Activated B cell treated with CpG ODN at 0.5 μM for 24 hours (primary cell): ENCODE results near the gene SPATS2. TPM values are rescaled to one million over a fixed set of nuclear protein-coding genes. Genes with fewer than 3 reads are reported as not detected.

Experiments used
- ATAC-seq: fragments of 200-7000 bp; cut with Tn5 transposase; one replicate; pipeline ENCODE4 v1.10.0; 2021; ENCODE audit warnings: low read depth, mild to moderate bottlenecking, moderate library complexity
- CTCF ChIA-PET: fragments of 350-600 bp; sonication (Branson Sonifier 250); formaldehyde crosslinking; loops from one replicate; lab custom pipeline; 2021; ENCODE audit warnings: antibody characterized with exemption; lab: Charles Lee
- POLR2A ChIA-PET: fragments of 350-600 bp; sonication (Branson Sonifier 250); formaldehyde crosslinking; loops from one replicate; lab custom pipeline; 2021; ENCODE audit warnings: antibody characterized with exemption; lab: Charles Lee
- DNase-seq: peaks from one replicate; pipeline ENCODE4 v3.0.0; 2022
- H3K27ac Mint-ChIP-seq: one replicate; pipeline ENCODE4 v1.8.0; 2020; ENCODE audit warnings: mixed read lengths
- H3K27me3 Mint-ChIP-seq: one replicate; pipeline ENCODE4 v1.8.0; 2021; ENCODE audit warnings: mixed read lengths
- H3K36me3 Mint-ChIP-seq: one replicate; pipeline ENCODE4 v1.8.0; 2021; ENCODE audit warnings: low read depth, mixed read lengths
- H3K4me1 Mint-ChIP-seq: one replicate; pipeline ENCODE4 v1.8.0; 2021; ENCODE audit warnings: mixed read lengths
- H3K4me3 Mint-ChIP-seq: one replicate; pipeline ENCODE4 v1.8.0; 2020; ENCODE audit warnings: mild to moderate bottlenecking, mixed read lengths
- H3K9me3 Mint-ChIP-seq: one replicate; pipeline ENCODE4 v1.8.0; 2020; ENCODE audit warnings: mixed read lengths
- intact Hi-C: fragments of 100-400 bp; cut with micrococcal nuclease; formaldehyde crosslinking; loops from one replicate; pipeline ENCODE4 v1.15.1; 2024
- total RNA-seq: library from RNA; stranded (reverse); gene quantifications from 2 replicates; pipeline ENCODE4 v1.2.3, GENCODE V29; 2022
- TF ChIP-seq, protein P1 (sequence below): fragments of 200-600 bp; IDR thresholded peaks from one replicate; pipeline ENCODE4 v1.8.0; 2022; ENCODE audit warnings: antibody characterized with exemption, mild to moderate bottlenecking

Gene SPATS2
- total RNA-seq, 1 donor from 2014 or later: 18.9 TPM

GRCh38 chr12:49342914-49343731, 24.1 kb upstream of the SPATS2 start:
- no peak overlapping the region for H3K27ac Mint-ChIP-seq
- ChIA-PET CTCF (interaction anchor here (0.9 to 3.6 kb wide), 10 partner anchors 11 to 59 kb away, joined by 3 to 54 read pairs (median 8); partner anchors contain the start of genes PRPH, SPATS2 and TROAP), POLR2A (interaction anchor here (0.6 to 1.9 kb wide), 6 partner anchors 15 to 342 kb away, joined by 3 to 11 read pairs (median 6); partner anchors contain the start of genes SPATS2 and TUBA1A)
- H3K4me1 Mint-ChIP-seq: peaks cover 49% of the 10 kb centered on the region
- peak overlapping the region; percentile 67 for H3K4me3 Mint-ChIP-seq
- H3K9me3 Mint-ChIP-seq: no peaks in the 10 kb centered on the region
- ATAC-seq: no peak
- intact Hi-C loops: loop anchor here (1.0 to 10.0 kb wide), 7 partner anchors 9 to 348 kb away; partner anchors contain the start of genes DDN, KMT2D, PRPF40B and RHEBL1
- TF ChIP-seq, protein P1, sequence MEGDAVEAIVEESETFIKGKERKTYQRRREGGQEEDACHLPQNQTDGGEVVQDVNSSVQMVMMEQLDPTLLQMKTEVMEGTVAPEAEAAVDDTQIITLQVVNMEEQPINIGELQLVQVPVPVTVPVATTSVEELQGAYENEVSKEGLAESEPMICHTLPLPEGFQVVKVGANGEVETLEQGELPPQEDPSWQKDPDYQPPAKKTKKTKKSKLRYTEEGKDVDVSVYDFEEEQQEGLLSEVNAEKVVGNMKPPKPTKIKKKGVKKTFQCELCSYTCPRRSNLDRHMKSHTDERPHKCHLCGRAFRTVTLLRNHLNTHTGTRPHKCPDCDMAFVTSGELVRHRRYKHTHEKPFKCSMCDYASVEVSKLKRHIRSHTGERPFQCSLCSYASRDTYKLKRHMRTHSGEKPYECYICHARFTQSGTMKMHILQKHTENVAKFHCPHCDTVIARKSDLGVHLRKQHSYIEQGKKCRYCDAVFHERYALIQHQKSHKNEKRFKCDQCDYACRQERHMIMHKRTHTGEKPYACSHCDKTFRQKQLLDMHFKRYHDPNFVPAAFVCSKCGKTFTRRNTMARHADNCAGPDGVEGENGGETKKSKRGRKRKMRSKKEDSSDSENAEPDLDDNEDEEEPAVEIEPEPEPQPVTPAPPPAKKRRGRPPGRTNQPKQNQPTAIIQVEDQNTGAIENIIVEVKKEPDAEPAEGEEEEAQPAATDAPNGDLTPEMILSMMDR: no peak
- no peaks in the 10 kb centered on the region for H3K36me3 Mint-ChIP-seq
- H3K27me3 Mint-ChIP-seq: peaks cover 37% of the 10 kb centered on the region
- DNase-seq: no peak

- DNase-seq (no peak), ATAC-seq (no peak)
- intact Hi-C loops: loop anchor here (5.0 to 10.0 kb wide), 3 partner anchors 278 to 350 kb away; partner anchors contain the start of genes DDN, KMT2D, PRPF40B and RHEBL1
- no peak overlapping the region for H3K27ac Mint-ChIP-seq
- TF ChIP-seq, protein P1: no peak
- H3K9me3 Mint-ChIP-seq: no peaks in the 10 kb centered on the region
- CTCF ChIA-PET: interaction anchor here (3.6 kb wide), 1 partner anchor 12 kb away, joined by 28 read pairs; no protein-coding TSS in a partner anchor
- POLR2A ChIA-PET: interaction anchor here (0.7 to 1.9 kb wide), 2 partner anchors 23 to 79 kb away, joined by 6 to 8 read pairs; partner anchors contain the start of gene SPATS2
- H3K4me1 Mint-ChIP-seq: peaks cover 51% of the 10 kb centered on the region
- H3K4me3 Mint-ChIP-seq: no peak overlapping the region
- H3K27me3 Mint-ChIP-seq: peaks cover 43% of the 10 kb centered on the region
- no peaks in the 10 kb centered on the region for H3K36me3 Mint-ChIP-seq
Observed at GRCh38 chr12:49344486-49345050, 22.7 kb upstream of the SPATS2 start.

DNA sequence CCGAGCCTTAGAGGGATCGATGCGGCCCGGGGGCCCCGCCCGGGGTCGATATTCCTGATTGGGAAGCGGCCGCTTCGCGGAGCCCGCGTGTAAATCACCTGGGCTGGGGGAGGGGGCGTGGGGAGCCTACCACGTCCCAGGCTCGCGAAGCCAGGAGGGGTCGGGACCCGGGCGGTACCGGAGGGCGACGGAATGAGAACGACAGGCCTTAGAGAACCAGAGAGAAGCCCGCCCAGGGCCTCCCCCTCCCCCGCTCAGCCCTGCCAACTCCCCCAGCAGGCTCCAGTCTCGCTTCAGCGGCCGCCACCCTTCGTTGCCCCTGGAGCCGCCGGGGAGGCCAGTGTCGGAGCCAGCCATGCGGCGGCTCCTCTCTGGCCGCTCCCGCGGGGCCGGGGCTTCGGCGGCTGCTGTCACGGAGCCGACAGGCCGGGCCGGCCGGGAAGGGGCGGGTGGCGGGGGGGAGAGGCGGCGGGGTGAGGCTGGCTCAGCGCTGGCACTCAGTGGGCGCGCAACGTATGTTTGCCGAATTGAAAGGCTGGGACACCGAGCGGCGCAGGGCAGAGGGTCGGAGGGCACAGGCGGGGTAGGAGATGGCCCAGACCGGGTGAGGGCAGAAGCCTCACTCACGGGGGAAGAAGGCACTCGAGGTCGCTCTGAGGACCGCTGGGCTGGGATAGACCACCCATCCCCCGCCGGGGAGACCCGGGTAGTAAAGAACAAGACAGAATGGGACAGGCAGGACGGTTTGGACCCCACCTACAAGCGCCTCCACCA, 22.0 kb upstream of the SPATS2 start:
- Mint-ChIP-seq H3K27ac (no peak overlapping the region), H3K27me3 (peaks cover 44% of the 10 kb centered on the region), H3K36me3 (no peaks in the 10 kb centered on the region), H3K4me1 (peaks cover 51% of the 10 kb centered on the region), H3K4me3 (peak overlapping the region; percentile 73), H3K9me3 (no peaks in the 10 kb centered on the region)
- peak; percentile 41 for DNase-seq
- ChIA-PET POLR2A (no interaction called here), CTCF (interaction anchor here (0.9 to 3.1 kb wide), 4 partner anchors 13 to 169 kb away, joined by 3 to 41 read pairs (median 12); partner anchors contain the start of gene SPATS2)
- TF ChIP-seq, protein P1: no peak
- peak; percentile 43 for ATAC-seq
- intact Hi-C loops: loop anchor here (10.0 kb wide), 2 partner anchors 280 to 350 kb away; partner anchors contain the start of genes DDN, KMT2D and RHEBL1

- DNase-seq: no peak
- TF ChIP-seq, protein P1: no peak
- ChIA-PET POLR2A (interaction anchor here (0.9 kb wide), 1 partner anchor 24 kb away, joined by 3 read pairs; no protein-coding TSS in a partner anchor), CTCF (interaction anchor here (0.9 to 4.7 kb wide), 7 partner anchors 11 to 168 kb away, joined by 3 to 59 read pairs (median 12); partner anchors contain the start of genes C1QL4, PRPH, SPATS2 and TROAP)
- intact Hi-C loops: loop anchor here (2.0 to 10.0 kb wide), 4 partner anchors 13 to 351 kb away; partner anchors contain the start of genes DDN, KMT2D, RHEBL1 and SPATS2
- no peaks in the 10 kb centered on the region for H3K9me3 Mint-ChIP-seq
- H3K36me3 Mint-ChIP-seq: no peaks in the 10 kb centered on the region
- H3K4me3 Mint-ChIP-seq: peak overlapping the region; percentile 79
- no peak for ATAC-seq
- H3K27ac Mint-ChIP-seq: no peak overlapping the region
- peaks cover 51% of the 10 kb centered on the region for H3K4me1 Mint-ChIP-seq
- peaks cover 45% of the 10 kb centered on the region for H3K27me3 Mint-ChIP-seq
Observed at GRCh38 chr12:49345825-49346658, 21.2 kb upstream of the SPATS2 start.
